Kidney (tissue), 14 donors: ENCODE data around the gene CPN2. TPM values are rescaled to one million over a fixed set of nuclear protein-coding genes. Genes with fewer than 3 reads are reported as not detected.

Experiments used
- DNase-seq, 5 donors: peaks; one replicate each; pipeline ENCODE4 v3.0.0-alpha.2; 2013 to 2020
- FAIRE-seq: peaks from 2 replicates; lab custom pipeline; 2012; peaks lifted over from hg19 to GRCh38; lab: Jason Lieb, UNC
- H3K27ac ChIP-seq, 2 donors: one replicate each; pipeline ENCODE4 v1.7.0; 2013; ENCODE audit warnings: low read depth in 2 of 2, low read length in 2 of 2, inconsistent platforms in 1 of 2
- H3K27me3 ChIP-seq: one replicate; pipeline ENCODE4 v1.7.1; 2013; ENCODE audit warnings: low read length, inconsistent platforms; ENCODE audit not compliant: control insufficient read depth, insufficient read depth
- H3K36me3 ChIP-seq, 3 donors: one replicate each; pipeline versions ENCODE4 v1.7.0 to v1.7.1; 2013; ENCODE audit warnings: low read length in 3 of 3, control low read depth in 1 of 3, inconsistent platforms in 1 of 3; ENCODE audit not compliant: insufficient read depth in 3 of 3, control insufficient read depth in 2 of 3
- H3K4me1 ChIP-seq, 3 donors: one replicate each; pipeline versions ENCODE4 v1.7.0 to v1.7.1; 2013; ENCODE audit warnings: low read length in 3 of 3, inconsistent platforms in 1 of 3, low read depth in 1 of 3; ENCODE audit not compliant: control insufficient read depth in 2 of 3, insufficient read depth in 2 of 3
- H3K4me3 ChIP-seq, 3 donors: one replicate each; pipeline versions ENCODE4 v1.7.0 to v1.8.1; 2013; ENCODE audit warnings: low read length in 3 of 3, control low read depth in 1 of 3, inconsistent platforms in 1 of 3
- H3K9ac ChIP-seq, 3 donors: one replicate each; pipeline versions ENCODE4 v1.7.0 to v1.7.1; 2013; ENCODE audit warnings: low read length in 3 of 3, control low read depth in 1 of 3, inconsistent platforms in 1 of 3
- H3K9me3 ChIP-seq, 3 donors: one replicate each; pipeline versions ENCODE4 v1.7.0 to v1.7.1; 2013; ENCODE audit warnings: low read length in 3 of 3, control low read depth in 1 of 3, inconsistent platforms in 1 of 3; ENCODE audit not compliant: control insufficient read depth in 2 of 3, insufficient read depth in 1 of 3
- CTCF ChIP-seq: IDR thresholded peaks from 3 replicates; pipeline ENCODE4 v1.5.1; 2012; ENCODE audit warnings: mild to moderate bottlenecking, moderate library complexity, borderline replicate concordance; ENCODE audit not compliant: insufficient read depth; ENCODE audit errors: extremely low read depth
- intact Hi-C: fragments of 100-400 bp; cut with DNase I; formaldehyde crosslinking; loops from one replicate; pipeline ENCODE4 v1.11.1; 2022
- polyA plus RNA-seq: library from polyadenylated mRNA; stranded (reverse); fragments of 350-450 nt; fragmentation: Illumina TruSeq; extraction: RNeasy Lipid Tissue Mini Kit (QIAGEN cat#74804); gene quantifications from one replicate; pipeline ENCODE4 v1.2.3, GENCODE V29; 2014; ENCODE audit warnings: low read depth, low replicate concordance; ENCODE audit not compliant: insufficient read depth
- total RNA-seq: library from RNA; stranded (reverse); fragmentation: NEBNext Ultra II Directional; extraction: Animal tissue kit (Norgen Biotek cat#: 25700); gene quantifications from one replicate; pipeline ENCODE4 v1.2.1, GENCODE V29; 2021
- donor health status: control.
- donor health status: control.
- donor health status: control.
- donor health status: control.
- donor health status: control.
- donor health status: DM: yes; HTN: yes; CAD: no.
- donor health status: Normal renal cell carcinoma (clear cell type).

Gene CPN2
- total and polyA plus RNA-seq, 2 donors from 2014 or later: 0.72 to 15.8 TPM

GRCh38 chr3:194326192-194326967 lies 24.7 kb downstream of the CPN2 start:
- intact Hi-C loops: no loop called here
- Histone ChIP-seq H3K4me3 (peak overlapping the region in 1 of 3 donors; percentile 40), H3K27me3 (peaks cover 3% of the 10 kb centered on the region), H3K36me3 (peaks cover 0 to 2% (median 0%) of the 10 kb centered on the region in 3 donors), H3K4me1 (peaks cover 0 to 12% (median 5%) of the 10 kb centered on the region in 3 donors), H3K27ac (no peak overlapping the region), H3K9me3 (peaks cover 0 to 16% (median 0%) of the 10 kb centered on the region in 3 donors), H3K9ac (no peak overlapping the region)
- peak in 4 of 5 donors; percentile 59 to 75 (median 66) for DNase-seq
- TF ChIP-seq CTCF: no peak
- FAIRE-seq: no peak

- peaks cover 5 to 12% (median 5%) of the 10 kb centered on the region in 3 donors for H3K4me1 ChIP-seq
- H3K9me3 ChIP-seq: peaks cover 0 to 16% (median 0%) of the 10 kb centered on the region in 3 donors
- H3K9ac ChIP-seq: no peak overlapping the region
- peak in 1 of 5 donors; percentile 71 for DNase-seq
- FAIRE-seq: no peak
- TF ChIP-seq CTCF: no peak
- H3K27ac ChIP-seq: no peak overlapping the region
- H3K36me3 ChIP-seq: peaks cover 0 to 2% (median 0%) of the 10 kb centered on the region in 3 donors
- peaks cover 3% of the 10 kb centered on the region for H3K27me3 ChIP-seq
- no peak overlapping the region for H3K4me3 ChIP-seq
- intact Hi-C loops: no loop called here
Observed at GRCh38 chr3:194325424-194326153, 25.5 kb downstream of the CPN2 start.

GRCh38 chr3:194324823-194325327 lies 26.3 kb downstream of the CPN2 start:
- TF ChIP-seq CTCF: no peak
- Histone ChIP-seq H3K9ac (peak overlapping the region in 1 of 3 donors; percentile 1), H3K4me1 (peaks cover 5 to 12% (median 11%) of the 10 kb centered on the region in 3 donors), H3K36me3 (peaks cover 0 to 2% (median 0%) of the 10 kb centered on the region in 3 donors), H3K9me3 (peaks cover 0 to 16% (median 0%) of the 10 kb centered on the region in 3 donors), H3K4me3 (peak overlapping the region in 1 of 3 donors; percentile 37), H3K27me3 (peaks cover 3% of the 10 kb centered on the region), H3K27ac (no peak overlapping the region)
- intact Hi-C loops: no loop called here
- DNase-seq: no peak
- no peak for FAIRE-seq
